SK-N-SH (cell line): ENCODE measurements around the gene NKD1. TPM values are rescaled to one million over a fixed set of nuclear protein-coding genes. Genes with fewer than 3 reads are reported as not detected.

Experiments
- CTCF ChIA-PET: fragments of 300-600, 350-600 bp; formaldehyde crosslinking; extraction: SDS; loops from one replicate; lab custom pipeline; 2021; lab: Yijun Ruan, JAX
- POLR2A ChIA-PET: fragments of 350-600 bp; sonication (Branson Sonifier 250); formaldehyde crosslinking; extraction: SDS; loops from one replicate; lab custom pipeline; 2020; ENCODE audit warnings: antibody characterized with exemption, inconsistent platforms; lab: Yijun Ruan, JAX
- DNase-seq: peaks from one replicate; pipeline ENCODE4 v3.0.0; 2012
- H2AFZ ChIP-seq: fragments of 200-600 bp; sonication (generic); 2 replicates; pipeline ENCODE4 v1.8.1; 2016; ENCODE audit warnings: antibody characterized with exemption, mild to moderate bottlenecking, low read depth
- H3F3A ChIP-seq: fragments of 200-600 bp; sonication (generic); replicated peaks from 2 replicates; pipeline ENCODE3; 2016; ENCODE audit warnings: antibody characterized with exemption, mild to moderate bottlenecking; ENCODE audit not compliant: insufficient read depth
- H3K27ac ChIP-seq, 2 experiments: fragments of 200-500 bp in 1 of 2; fragments of 200-600 bp in 1 of 2; sonication (Bioruptor generic) in 1 of 2; sonication (generic), shearing (Covaris generic) in 1 of 2; 2 replicates each; pipeline versions ENCODE4 v1.5.1 to v1.6.1; 2014 to 2016; ENCODE audit warnings: low read depth in 2 of 2, inconsistent platforms in 1 of 2, low read length in 1 of 2, mild to moderate bottlenecking in 1 of 2, mixed read lengths in 1 of 2
- H3K27me3 ChIP-seq: fragments of 200-600 bp; sonication (generic), shearing (Covaris generic); 2 replicates; pipeline ENCODE4 v1.6.1; 2016; ENCODE audit warnings: mixed run types; ENCODE audit not compliant: insufficient read depth
- H3K36me3 ChIP-seq, 2 experiments: fragments of 200-500 bp in 1 of 2; fragments of 200-600 bp in 1 of 2; sonication (Bioruptor generic) in 1 of 2; sonication (generic) in 1 of 2; replicated peaks in 1 of 2; 2 replicates each; pipeline versions ENCODE3 to v1.5.1; 2014 to 2016; ENCODE audit warnings: low read length in 1 of 2, mild to moderate bottlenecking in 1 of 2; ENCODE audit not compliant: insufficient read depth in 2 of 2, control insufficient read depth in 1 of 2
- H3K4me1 ChIP-seq, 2 experiments: fragments of 200-500 bp in 1 of 2; fragments of 200-600 bp in 1 of 2; sonication (Bioruptor generic) in 1 of 2; sonication (generic), shearing (Covaris generic) in 1 of 2; 2 replicates each; pipeline versions ENCODE4 v1.5.1 to v1.6.1; 2014 to 2016; ENCODE audit warnings: low read depth in 1 of 2, low read length in 1 of 2, mixed run types in 1 of 2; ENCODE audit not compliant: insufficient read depth in 2 of 2, control insufficient read depth in 1 of 2
- H3K4me2 ChIP-seq: fragments of 200-600 bp; sonication (generic), shearing (Covaris generic); 2 replicates; pipeline ENCODE4 v1.6.1; 2017; ENCODE audit warnings: mixed run types
- H3K4me3 ChIP-seq, 2 experiments: fragments of 200-500 bp in 1 of 2; fragments of 200-600 bp in 1 of 2; sonication (Bioruptor generic) in 1 of 2; sonication (generic), shearing (Covaris generic) in 1 of 2; 2 replicates each; pipeline versions ENCODE4 v1.5.1 to v1.8.1; 2014 to 2016; ENCODE audit warnings: low read depth in 2 of 2, inconsistent platforms in 1 of 2, low read length in 1 of 2, mild to moderate bottlenecking in 1 of 2, mixed read lengths in 1 of 2, moderate library complexity in 1 of 2
- H3K79me2 ChIP-seq: fragments of 200-600 bp; sonication (generic); 2 replicates; pipeline ENCODE4 v1.8.1; 2017; ENCODE audit warnings: mild to moderate bottlenecking; ENCODE audit not compliant: insufficient read depth
- H3K9ac ChIP-seq: fragments of 200-600 bp; sonication (generic); 2 replicates; pipeline ENCODE4 v1.6.1; 2017; ENCODE audit warnings: mixed run types
- H3K9me2 ChIP-seq: fragments of 200-600 bp; sonication (generic); 2 replicates; pipeline ENCODE4 v1.6.1; 2017; ENCODE audit warnings: mixed run types
- H3K9me3 ChIP-seq: fragments of 200-600 bp; sonication (generic); 2 replicates; pipeline ENCODE4 v1.6.1; 2017; ENCODE audit warnings: mixed run types, mild to moderate bottlenecking, moderate library complexity
- H4K20me1 ChIP-seq: fragments of 200-600 bp; sonication (generic); 2 replicates; pipeline ENCODE4 v1.6.1; 2017; ENCODE audit warnings: mild to moderate bottlenecking, mixed run types; ENCODE audit not compliant: insufficient read depth
- ELF1 ChIP-seq: IDR thresholded peaks from 2 replicates; pipeline ENCODE4 v1.4.0; 2012
- EP300 ChIP-seq, 2 experiments: IDR thresholded peaks; 2 replicates each; pipeline versions ENCODE4 v1.4.0 to v1.6.1; 2012; ENCODE audit warnings: borderline replicate concordance in 1 of 2, low read depth in 1 of 2, low read length in 1 of 2
- FOSL2 ChIP-seq: IDR thresholded peaks from 2 replicates; pipeline ENCODE4 v1.4.0; 2012; ENCODE audit warnings: low read depth, mild to moderate bottlenecking, moderate library complexity, borderline replicate concordance
- FOXJ3 ChIP-seq: sonication (generic); formaldehyde crosslinking; IDR thresholded peaks from 2 replicates; pipeline ENCODE4 v1.5.1; 2020; ENCODE audit warnings: mild to moderate bottlenecking, missing genetic modification reagents
- FOXM1 ChIP-seq: IDR thresholded peaks from 2 replicates; pipeline ENCODE4 v1.4.0; 2012; ENCODE audit warnings: low read depth, mild to moderate bottlenecking
- IRF3 ChIP-seq: fragments of 150-350 bp; IDR thresholded peaks from 2 replicates; pipeline ENCODE4 v1.6.1; 2016; ENCODE audit warnings: mild to moderate bottlenecking, low read depth, low read length
- MAX ChIP-seq: IDR thresholded peaks from 2 replicates; pipeline ENCODE4 v1.4.0; 2012; ENCODE audit warnings: low read depth
- MEF2A ChIP-seq: IDR thresholded peaks from 2 replicates; pipeline ENCODE4 v1.4.0; 2012; ENCODE audit warnings: low read depth, borderline replicate concordance
- MXI1 ChIP-seq: IDR thresholded peaks from 2 replicates; pipeline ENCODE4 v1.6.1; 2012; ENCODE audit warnings: mild to moderate bottlenecking, low read depth, low read length, improper control_type of control experiment
- NFIC ChIP-seq: IDR thresholded peaks from 2 replicates; pipeline ENCODE4 v1.4.0; 2012; ENCODE audit warnings: borderline replicate concordance
- NRF1 ChIP-seq: IDR thresholded peaks from 2 replicates; pipeline ENCODE4 v1.6.1; 2012; ENCODE audit warnings: low read depth, mild to moderate bottlenecking, low read length
- PBX3 ChIP-seq: IDR thresholded peaks from 2 replicates; pipeline ENCODE4; 2012
- RAD21 ChIP-seq: IDR thresholded peaks from 2 replicates; pipeline ENCODE4 v1.6.1; 2012; ENCODE audit warnings: mild to moderate bottlenecking, low read length
- REST ChIP-seq: IDR thresholded peaks from 2 replicates; pipeline ENCODE4 v1.6.1; 2012; ENCODE audit warnings: mild to moderate bottlenecking, low read depth, low read length, moderate library complexity
- RFX5 ChIP-seq: IDR thresholded peaks from 2 replicates; pipeline ENCODE4 v1.6.1; 2012; ENCODE audit warnings: mild to moderate bottlenecking, improper control_type of control experiment, low read length
- RXRA ChIP-seq: IDR thresholded peaks from 2 replicates; pipeline ENCODE4 v1.4.0; 2012; ENCODE audit warnings: low read depth, mild to moderate bottlenecking, borderline replicate concordance
- SIN3A ChIP-seq: IDR thresholded peaks from 2 replicates; pipeline ENCODE4 v1.6.1; 2012; ENCODE audit warnings: low read depth, mild to moderate bottlenecking, low read length, moderate library complexity, borderline replicate concordance
- SMC3 ChIP-seq: IDR thresholded peaks from 2 replicates; pipeline ENCODE4 v1.6.1; 2012; ENCODE audit warnings: low read depth, low read length, improper control_type of control experiment
- TCF12 ChIP-seq: IDR thresholded peaks from 2 replicates; pipeline ENCODE4 v1.4.0; 2012
- TEAD4 ChIP-seq: IDR thresholded peaks from 2 replicates; pipeline ENCODE4 v1.4.0; 2012; ENCODE audit warnings: mild to moderate bottlenecking, borderline replicate concordance; ENCODE audit not compliant: insufficient read depth
- WGBS: methylation state at CpG from one replicate; pipeline ENCODE4 v1.1.6; 2017; ENCODE audit warnings: low lambda C conversion rate; 5-methylcytosine and 5-hydroxymethylcytosine counted together
- polyA plus RNA-seq, 3 experiments: library from polyadenylated mRNA; depleted of rRNA; stranded (reverse); fragments of >200 nt; gene quantifications; 2 replicates each; pipeline ENCODE4 v1.2.3, GENCODE V29; 2012

NKD1 gene
- polyA plus RNA-seq, 1 of the 3 experiments (the other 2 are of a cell fraction) = 0.02 TPM

GRCh38 chr16:50501251-50501650, 46.9 kb upstream of the NKD1 start:
- no peak overlapping the region for H3K4me3 ChIP-seq
- ChIA-PET POLR2A (no interaction called here), CTCF (no interaction called here)
- no peaks in the 10 kb centered on the region for H3K36me3 ChIP-seq
- H4K20me1 ChIP-seq = no peaks in the 10 kb centered on the region
- no peaks in the 10 kb centered on the region for H3K79me2 ChIP-seq
- no peaks in the 10 kb centered on the region for H3K9me2 ChIP-seq
- no peak overlapping the region for H3K9ac ChIP-seq
- no peaks in the 10 kb centered on the region for H3F3A ChIP-seq
- no peak overlapping the region for H2AFZ ChIP-seq
- DNase-seq = no peak
- no peak overlapping the region for H3K27ac ChIP-seq
- no peak overlapping the region for H3K4me2 ChIP-seq
- WGBS = 8% methylated on average over 1 of the region's 2 CpGs
- no peaks in the 10 kb centered on the region for H3K27me3 ChIP-seq
- H3K4me1 ChIP-seq = peaks cover 0 to 9% of the 10 kb centered on the region in 2 experiments; a peak in 1 of 4 replicates
- H3K9me3 ChIP-seq = no peaks in the 10 kb centered on the region
- no peak for TF ChIP-seq SIN3A
- TF ChIP-seq IRF3 = no peak
- TF ChIP-seq EP300 (IDR thresholded peaks at IDR 0.05; ENCODE audit: borderline replicate concordance in 1 of 2, low read depth in 1 of 2, low read length in 1 of 2) = no peak
- no peak for TF ChIP-seq RFX5
- TF ChIP-seq FOSL2 = no peak
- no peak for TF ChIP-seq TEAD4

GRCh38 chr16:50501986-50502615, 46.1 kb upstream of the NKD1 start:
- H3K27me3 ChIP-seq = no peaks in the 10 kb centered on the region
- H4K20me1 ChIP-seq = no peaks in the 10 kb centered on the region
- no peak overlapping the region for H3K4me2 ChIP-seq
- H3K79me2 ChIP-seq = no peaks in the 10 kb centered on the region
- no peaks in the 10 kb centered on the region for H3K9me3 ChIP-seq
- 40% methylated on average over 5 of the region's 5 CpGs for WGBS
- POLR2A ChIA-PET = no interaction called here
- no peaks in the 10 kb centered on the region for H3K36me3 ChIP-seq
- TF ChIP-seq RXRA = no peak
- no peak for TF ChIP-seq PBX3
- no peak for TF ChIP-seq NRF1
- TF ChIP-seq MEF2A = no peak
- TF ChIP-seq NFIC = no peak
- no peak for TF ChIP-seq TEAD4
- no peak for TF ChIP-seq MXI1
- TF ChIP-seq TCF12 = no peak
- no peak for TF ChIP-seq ELF1
- no peak for TF ChIP-seq FOXJ3 (CRISPR knock-in tag)
- no peak for TF ChIP-seq SMC3
- no peak for TF ChIP-seq MAX
- TF ChIP-seq FOXM1 = no peak
- no peak for TF ChIP-seq FOSL2
- no peak for TF ChIP-seq IRF3
- TF ChIP-seq REST = no peak
- no peak for TF ChIP-seq RAD21
- TF ChIP-seq, all 33 proteins: peak for 0
- H3K4me1 ChIP-seq = peaks cover 0 to 9% of the 10 kb centered on the region in 2 experiments; a peak in 1 of 4 replicates
- no peak overlapping the region for H3K9ac ChIP-seq
- no peaks in the 10 kb centered on the region for H3K9me2 ChIP-seq
- H3F3A ChIP-seq = no peaks in the 10 kb centered on the region
- no peak overlapping the region for H2AFZ ChIP-seq
- no peak overlapping the region for H3K27ac ChIP-seq
- CTCF ChIA-PET = interaction anchor here (0.9 kb wide), 1 partner anchor 9 kb away, joined by 3 read pairs; no protein-coding TSS in a partner anchor
- DNase-seq = no peak
- H3K4me3 ChIP-seq = no peak overlapping the region
